ENCODE results near the gene ZBP1.

Gene ZBP1

GRCh38 chr20:57619051-57619831, 985 bp downstream of the ZBP1 start:
- no peaks in the 10 kb centered on the region for H3K36me3 ChIP-seq (ENCODE audit: insufficient read depth, low read length)
- no peak overlapping the region for H3K4me2 ChIP-seq (ENCODE audit: low read length)
- H3K27me3 ChIP-seq (ENCODE audit: control insufficient read depth, insufficient read depth, low read length) = peaks cover 42% of the 10 kb centered on the region
- H3K4me3 ChIP-seq (ENCODE audit: low read length) = no peak overlapping the region
- no peak overlapping the region for H3K9ac ChIP-seq (ENCODE audit: low read depth, low read length)
- H3K4me1 ChIP-seq (ENCODE audit: control insufficient read depth, insufficient read depth, low read length) = peaks cover 6% of the 10 kb centered on the region
- H3K9me3 ChIP-seq (replicated peaks; ENCODE audit: low read length) = no peaks in the 10 kb centered on the region

GRCh38 chr20:57618764-57619050, 1.5 kb downstream of the ZBP1 start:
- Histone ChIP-seq H3K4me3 (ENCODE audit: low read length) (no peak overlapping the region), H3K4me1 (ENCODE audit: control insufficient read depth, insufficient read depth, low read length) (peaks cover 6% of the 10 kb centered on the region), H3K9ac (ENCODE audit: low read depth, low read length) (no peak overlapping the region), H3K4me2 (ENCODE audit: low read length) (no peak overlapping the region), H3K9me3 (replicated peaks; ENCODE audit: low read length) (no peaks in the 10 kb centered on the region), H3K27me3 (ENCODE audit: control insufficient read depth, insufficient read depth, low read length) (peaks cover 42% of the 10 kb centered on the region), H3K36me3 (ENCODE audit: insufficient read depth, low read length) (no peaks in the 10 kb centered on the region)

- H3K36me3 ChIP-seq (ENCODE audit: insufficient read depth, low read length) = no peaks in the 10 kb centered on the region
- no peak overlapping the region for H3K4me2 ChIP-seq (ENCODE audit: low read length)
- peaks cover 47% of the 10 kb centered on the region for H3K27me3 ChIP-seq (ENCODE audit: control insufficient read depth, insufficient read depth, low read length)
- no peak overlapping the region for H3K4me3 ChIP-seq (ENCODE audit: low read length)
- H3K9me3 ChIP-seq (replicated peaks; ENCODE audit: low read length) = no peaks in the 10 kb centered on the region
- H3K4me1 ChIP-seq (ENCODE audit: control insufficient read depth, insufficient read depth, low read length) = peaks cover 6% of the 10 kb centered on the region
- H3K9ac ChIP-seq (ENCODE audit: low read depth, low read length) = no peak overlapping the region
These were observed 2.0 kb downstream of the ZBP1 start for GRCh38 chr20:57618091-57618763.

GRCh38 chr20:57617079-57617795, 3.0 kb downstream of the ZBP1 start:
- no peaks in the 10 kb centered on the region for H3K4me1 ChIP-seq (ENCODE audit: control insufficient read depth, insufficient read depth, low read length)
- H3K9me3 ChIP-seq (replicated peaks; ENCODE audit: low read length) = no peaks in the 10 kb centered on the region
- no peaks in the 10 kb centered on the region for H3K36me3 ChIP-seq (ENCODE audit: insufficient read depth, low read length)
- no peak overlapping the region for H3K4me2 ChIP-seq (ENCODE audit: low read length)
- no peak overlapping the region for H3K4me3 ChIP-seq (ENCODE audit: low read length)
- no peak overlapping the region for H3K9ac ChIP-seq (ENCODE audit: low read depth, low read length)
- H3K27me3 ChIP-seq (ENCODE audit: control insufficient read depth, insufficient read depth, low read length) = peaks cover 54% of the 10 kb centered on the region

GRCh38 chr20:57616143-57616951, 3.9 kb downstream of the ZBP1 start:
- no peak overlapping the region for H3K4me3 ChIP-seq (ENCODE audit: low read length)
- no peak overlapping the region for H3K9ac ChIP-seq (ENCODE audit: low read depth, low read length)
- H3K4me1 ChIP-seq (ENCODE audit: control insufficient read depth, insufficient read depth, low read length) = no peaks in the 10 kb centered on the region
- no peaks in the 10 kb centered on the region for H3K9me3 ChIP-seq (replicated peaks; ENCODE audit: low read length)
- peaks cover 59% of the 10 kb centered on the region for H3K27me3 ChIP-seq (ENCODE audit: control insufficient read depth, insufficient read depth, low read length)
- no peaks in the 10 kb centered on the region for H3K36me3 ChIP-seq (ENCODE audit: insufficient read depth, low read length)
- H3K4me2 ChIP-seq (ENCODE audit: low read length) = no peak overlapping the region

DNA sequence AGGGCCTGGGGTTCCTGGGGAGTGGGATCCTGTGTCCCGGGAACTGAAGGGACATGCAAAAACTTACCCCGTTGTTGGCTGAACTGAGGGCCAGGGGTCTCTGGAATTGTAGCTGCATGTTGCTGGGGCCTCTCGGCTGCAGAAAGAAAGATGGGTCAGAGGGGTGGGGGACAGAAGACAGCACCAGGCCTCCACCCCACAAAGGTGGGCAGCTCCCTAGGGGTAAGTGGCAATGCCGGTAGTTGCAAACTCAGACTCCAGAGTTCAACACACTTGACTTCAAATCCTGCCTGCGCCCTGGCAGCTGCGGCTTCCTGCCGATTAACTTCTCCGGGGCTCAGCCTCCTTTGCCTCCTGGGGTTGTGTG, 4.8 kb downstream of the ZBP1 start:
- H3K36me3 ChIP-seq (ENCODE audit: insufficient read depth, low read length) = no peaks in the 10 kb centered on the region
- H3K4me3 ChIP-seq (ENCODE audit: low read length) = no peak overlapping the region
- H3K9me3 ChIP-seq (replicated peaks; ENCODE audit: low read length) = no peaks in the 10 kb centered on the region
- peaks cover 61% of the 10 kb centered on the region for H3K27me3 ChIP-seq (ENCODE audit: control insufficient read depth, insufficient read depth, low read length)
- no peak overlapping the region for H3K9ac ChIP-seq (ENCODE audit: low read depth, low read length)
- no peak overlapping the region for H3K4me2 ChIP-seq (ENCODE audit: low read length)
- H3K4me1 ChIP-seq (ENCODE audit: control insufficient read depth, insufficient read depth, low read length) = no peaks in the 10 kb centered on the region

DNA sequence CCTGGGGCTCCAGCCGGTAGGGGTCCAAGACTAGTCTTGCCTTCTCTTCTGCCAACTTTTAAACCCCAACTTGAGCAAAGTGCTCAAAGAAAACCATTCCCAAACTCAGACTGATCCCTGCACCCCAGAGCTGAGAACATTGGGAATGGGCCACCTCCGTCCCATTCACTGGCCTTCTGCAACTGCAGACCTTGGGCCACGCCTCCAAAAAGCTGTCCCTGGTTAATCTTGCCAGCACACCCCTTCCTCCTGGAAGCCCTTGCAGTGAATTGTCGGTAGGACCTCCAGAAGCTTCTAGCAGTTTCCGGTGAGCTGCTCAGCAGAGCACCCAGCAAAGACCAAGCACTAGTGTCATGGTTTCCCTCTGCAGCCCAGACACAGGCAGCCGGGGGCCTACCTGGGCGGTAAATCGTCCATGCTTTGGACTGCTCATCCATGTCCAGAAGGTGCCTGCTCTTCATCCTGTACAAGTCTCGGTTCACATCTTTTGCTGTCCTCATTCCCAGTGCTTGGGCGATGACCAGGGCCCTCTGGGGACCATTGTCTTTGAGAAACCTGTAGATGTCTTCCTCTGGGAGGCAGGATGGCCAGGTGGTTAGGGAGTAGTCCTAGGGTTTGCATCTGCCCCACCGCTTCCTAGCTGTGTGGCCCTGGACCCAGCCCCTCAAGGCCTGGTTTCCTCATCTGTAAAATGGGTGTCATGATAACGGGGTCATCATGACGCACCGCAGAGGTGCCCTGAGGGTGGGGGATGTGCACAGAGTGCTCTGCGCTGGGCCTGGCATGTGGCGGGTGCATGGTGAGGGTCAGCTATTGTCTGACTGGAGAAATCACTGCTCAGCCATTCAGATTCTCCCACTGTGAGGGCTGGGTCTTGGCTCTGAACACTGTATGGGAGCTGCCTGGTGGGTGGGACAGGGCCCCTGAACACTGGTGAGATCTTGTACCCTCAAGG, 5.5 kb downstream of the ZBP1 start:
- H3K36me3 ChIP-seq (ENCODE audit: insufficient read depth, low read length) = no peaks in the 10 kb centered on the region
- H3K9me3 ChIP-seq (replicated peaks; ENCODE audit: low read length) = no peaks in the 10 kb centered on the region
- no peak overlapping the region for H3K4me2 ChIP-seq (ENCODE audit: low read length)
- no peak overlapping the region for H3K9ac ChIP-seq (ENCODE audit: low read depth, low read length)
- no peaks in the 10 kb centered on the region for H3K4me1 ChIP-seq (ENCODE audit: control insufficient read depth, insufficient read depth, low read length)
- H3K4me3 ChIP-seq (ENCODE audit: low read length) = no peak overlapping the region
- peaks cover 63% of the 10 kb centered on the region for H3K27me3 ChIP-seq (ENCODE audit: control insufficient read depth, insufficient read depth, low read length)

DNA sequence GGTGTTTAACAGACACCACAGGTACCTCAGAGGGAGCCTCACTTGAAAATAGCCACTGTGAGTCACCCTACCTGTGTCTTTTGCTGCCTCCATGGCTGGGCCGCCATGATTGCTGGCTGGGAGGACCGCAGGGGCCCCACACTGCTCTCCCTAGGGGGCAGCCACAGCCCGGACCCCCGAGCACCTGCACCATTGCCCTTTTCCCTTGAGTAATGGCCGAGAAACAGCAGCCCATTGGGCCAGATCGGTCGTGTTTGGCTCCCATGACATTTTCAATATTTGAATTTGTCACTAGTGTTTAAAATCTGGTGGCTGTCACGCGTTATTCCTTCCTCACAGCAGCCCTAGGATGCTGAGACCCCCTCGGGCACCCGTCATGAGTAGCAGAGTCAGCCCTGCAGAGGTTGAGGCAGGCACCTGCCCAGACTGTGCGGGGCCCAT, 6.7 kb downstream of the ZBP1 start:
- Histone ChIP-seq H3K4me2 (ENCODE audit: low read length) (no peak overlapping the region), H3K4me1 (ENCODE audit: control insufficient read depth, insufficient read depth, low read length) (no peaks in the 10 kb centered on the region), H3K27me3 (ENCODE audit: control insufficient read depth, insufficient read depth, low read length) (peaks cover 63% of the 10 kb centered on the region), H3K4me3 (ENCODE audit: low read length) (no peak overlapping the region), H3K9ac (ENCODE audit: low read depth, low read length) (no peak overlapping the region), H3K9me3 (replicated peaks; ENCODE audit: low read length) (no peaks in the 10 kb centered on the region), H3K36me3 (ENCODE audit: insufficient read depth, low read length) (no peaks in the 10 kb centered on the region)

DNA sequence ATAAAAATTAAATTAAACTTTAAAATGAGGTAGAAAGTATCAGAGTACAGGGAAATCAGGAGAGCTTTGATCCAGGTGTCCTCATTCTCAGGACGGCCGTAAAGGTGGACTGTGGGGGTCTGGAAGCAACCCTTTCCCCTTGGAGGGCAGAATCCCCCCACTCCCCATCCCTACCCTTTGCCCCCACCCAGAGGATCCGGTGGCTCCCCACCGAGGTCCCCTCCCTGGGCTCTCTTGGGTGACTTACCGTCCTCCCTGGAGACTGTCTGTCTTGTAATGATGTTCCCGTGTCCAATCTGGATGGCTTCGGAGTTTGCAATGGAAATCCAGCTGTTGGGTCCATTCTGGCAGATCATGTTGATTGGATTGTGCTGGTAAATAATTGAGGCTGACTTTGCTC, 7.3 kb downstream of the ZBP1 start:
- no peaks in the 10 kb centered on the region for H3K9me3 ChIP-seq (replicated peaks; ENCODE audit: low read length)
- no peaks in the 10 kb centered on the region for H3K36me3 ChIP-seq (ENCODE audit: insufficient read depth, low read length)
- no peak overlapping the region for H3K4me3 ChIP-seq (ENCODE audit: low read length)
- peaks cover 63% of the 10 kb centered on the region for H3K27me3 ChIP-seq (ENCODE audit: control insufficient read depth, insufficient read depth, low read length)
- H3K4me1 ChIP-seq (ENCODE audit: control insufficient read depth, insufficient read depth, low read length) = no peaks in the 10 kb centered on the region
- H3K9ac ChIP-seq (ENCODE audit: low read depth, low read length) = no peak overlapping the region
- no peak overlapping the region for H3K4me2 ChIP-seq (ENCODE audit: low read length)

DNA sequence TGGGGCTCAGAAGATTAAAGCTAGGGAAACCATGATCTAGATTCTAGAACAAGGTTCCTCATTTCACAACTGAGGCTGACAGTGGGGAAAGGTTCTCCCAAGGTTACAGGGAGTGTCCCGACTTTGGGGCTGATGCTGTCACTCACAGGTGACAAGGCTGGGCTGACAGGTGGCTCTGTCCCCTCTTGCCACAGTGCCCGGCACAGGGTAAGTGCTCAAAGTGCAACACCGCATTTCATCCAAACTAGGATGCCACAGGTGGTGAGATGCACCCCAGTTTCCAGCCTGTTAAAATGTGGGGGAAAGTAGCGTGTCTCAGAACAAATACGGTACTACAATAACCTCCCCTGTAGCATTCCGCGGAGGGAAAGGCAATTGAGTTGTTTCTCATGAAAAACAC, 7.8 kb downstream of the ZBP1 start:
- no peaks in the 10 kb centered on the region for H3K4me1 ChIP-seq (ENCODE audit: control insufficient read depth, insufficient read depth, low read length)
- H3K4me3 ChIP-seq (ENCODE audit: low read length) = no peak overlapping the region
- no peaks in the 10 kb centered on the region for H3K9me3 ChIP-seq (replicated peaks; ENCODE audit: low read length)
- H3K36me3 ChIP-seq (ENCODE audit: insufficient read depth, low read length) = no peaks in the 10 kb centered on the region
- H3K9ac ChIP-seq (ENCODE audit: low read depth, low read length) = no peak overlapping the region
- peaks cover 63% of the 10 kb centered on the region for H3K27me3 ChIP-seq (ENCODE audit: control insufficient read depth, insufficient read depth, low read length)
- H3K4me2 ChIP-seq (ENCODE audit: low read length) = no peak overlapping the region

Data from skeletal muscle satellite cell (primary cell).